ENCODE results near the gene PHF21A.
A peak's percentile ranks its signal among the peaks of the same experiment; 100 is the strongest.
"Not testable (repeated sequence)": the region's sequence is repeated elsewhere in the genome, so short reads cannot be mapped to it uniquely, and the experiment has no call there.

PHF21A gene

GRCh38 chr11:45902452-45903380, 218.5 kb downstream of the PHF21A start:
- no peaks in the 10 kb centered on the region for H3K36me3 ChIP-seq (ENCODE audit: insufficient read depth, low read length)
- no peaks in the 10 kb centered on the region for H3K9me3 ChIP-seq (ENCODE audit: low read length)
- no peaks in the 10 kb centered on the region for H3F3A ChIP-seq (ENCODE audit: insufficient read depth, low read length)
- no peak overlapping the region for H3K27ac ChIP-seq (ENCODE audit: low read depth, low read length, poor library complexity, severe bottlenecking)
- H3K79me2 ChIP-seq (ENCODE audit: insufficient read depth, low read length), result no peaks in the 10 kb centered on the region
- H3K9me2 ChIP-seq (ENCODE audit: low read depth, low read length), result no peaks in the 10 kb centered on the region
- no peak overlapping the region for H3K4me3 ChIP-seq (ENCODE audit: low read depth, low read length, poor library complexity, severe bottlenecking)
- no peak for TF ChIP-seq CTCF (IDR thresholded peaks at IDR 0.05; ENCODE audit: low read length)
- TF ChIP-seq EZH2 (IDR thresholded peaks at IDR 0.05; ENCODE audit: borderline replicate concordance, low read length), result no peak
- H4K20me1 ChIP-seq (ENCODE audit: insufficient read depth, low read length), result no peaks in the 10 kb centered on the region
- no peak overlapping the region for H3K9ac ChIP-seq (ENCODE audit: low read length)
- H2AFZ ChIP-seq (ENCODE audit: low read length), result no peak overlapping the region
- H3K27me3 ChIP-seq (ENCODE audit: insufficient read depth, low read length), result peaks cover 4% of the 10 kb centered on the region; the same call in 1 of the 2 replicates
- peaks cover 12% of the 10 kb centered on the region for H3K4me1 ChIP-seq (ENCODE audit: insufficient read depth, low read length, severe bottlenecking)
- no peak overlapping the region; the same call in 1 of the 2 replicates for H3K4me2 ChIP-seq (ENCODE audit: low read length)

- no peaks in the 10 kb centered on the region for H3F3A ChIP-seq (ENCODE audit: insufficient read depth, low read length)
- H3K4me2 ChIP-seq (ENCODE audit: low read length), result no peak overlapping the region
- H3K36me3 ChIP-seq (ENCODE audit: insufficient read depth, low read length), result no peaks in the 10 kb centered on the region
- no peaks in the 10 kb centered on the region for H3K9me3 ChIP-seq (ENCODE audit: low read length)
- no peaks in the 10 kb centered on the region for H4K20me1 ChIP-seq (ENCODE audit: insufficient read depth, low read length)
- no peak overlapping the region for H3K4me3 ChIP-seq (ENCODE audit: low read depth, low read length, poor library complexity, severe bottlenecking)
- H3K9ac ChIP-seq (ENCODE audit: low read length), result no peak overlapping the region
- H3K79me2 ChIP-seq (ENCODE audit: insufficient read depth, low read length), result no peaks in the 10 kb centered on the region
- no peak for TF ChIP-seq CTCF (IDR thresholded peaks at IDR 0.05; ENCODE audit: low read length)
- TF ChIP-seq EZH2 (IDR thresholded peaks at IDR 0.05; ENCODE audit: borderline replicate concordance, low read length), result no peak
- H3K27me3 ChIP-seq (ENCODE audit: insufficient read depth, low read length), result peaks cover 4% of the 10 kb centered on the region; the same call in 1 of the 2 replicates
- peaks cover 12% of the 10 kb centered on the region for H3K4me1 ChIP-seq (ENCODE audit: insufficient read depth, low read length, severe bottlenecking)
- no peaks in the 10 kb centered on the region for H3K9me2 ChIP-seq (ENCODE audit: low read depth, low read length)
- H2AFZ ChIP-seq (ENCODE audit: low read length), result no peak overlapping the region
- H3K27ac ChIP-seq (ENCODE audit: low read depth, low read length, poor library complexity, severe bottlenecking), result no peak overlapping the region
These were observed 219.6 kb downstream of the PHF21A start for GRCh38 chr11:45901626-45902025.

- Histone ChIP-seq H3K4me2 (ENCODE audit: low read length) (no peak overlapping the region), H3K9ac (ENCODE audit: low read length) (no peak overlapping the region), H2AFZ (ENCODE audit: low read length) (no peak overlapping the region), H3K36me3 (ENCODE audit: insufficient read depth, low read length) (no peaks in the 10 kb centered on the region), H3K27me3 (ENCODE audit: insufficient read depth, low read length) (peaks cover 4% of the 10 kb centered on the region; the same call in 1 of the 2 replicates), H3K4me3 (ENCODE audit: low read depth, low read length, poor library complexity, severe bottlenecking) (no peak overlapping the region), H4K20me1 (ENCODE audit: insufficient read depth, low read length) (no peaks in the 10 kb centered on the region), H3F3A (ENCODE audit: insufficient read depth, low read length) (no peaks in the 10 kb centered on the region), H3K27ac (ENCODE audit: low read depth, low read length, poor library complexity, severe bottlenecking) (no peak overlapping the region), H3K79me2 (ENCODE audit: insufficient read depth, low read length) (no peaks in the 10 kb centered on the region), H3K9me2 (ENCODE audit: low read depth, low read length) (no peaks in the 10 kb centered on the region), H3K4me1 (ENCODE audit: insufficient read depth, low read length, severe bottlenecking) (peaks cover 12% of the 10 kb centered on the region), H3K9me3 (ENCODE audit: low read length) (no peaks in the 10 kb centered on the region)
- TF ChIP-seq CTCF (IDR thresholded peaks at IDR 0.05; ENCODE audit: low read length) (no peak), EZH2 (IDR thresholded peaks at IDR 0.05; ENCODE audit: borderline replicate concordance, low read length) (no peak)
These were observed 220.2 kb downstream of the PHF21A start for GRCh38 chr11:45900916-45901617.

- peak overlapping the region; percentile 62 for H3K4me2 ChIP-seq (ENCODE audit: low read length)
These were observed 221.0 kb downstream of the PHF21A start for GRCh38 chr11:45900175-45900800.

More at GRCh38 chr11:45900175-45900800, 221.0 kb downstream of the PHF21A start:
- H3K27me3 ChIP-seq (ENCODE audit: insufficient read depth, low read length); H3K9me2 ChIP-seq (ENCODE audit: low read depth, low read length); H3K9ac ChIP-seq (ENCODE audit: low read length); H3K27ac ChIP-seq (ENCODE audit: low read depth, low read length, poor library complexity, severe bottlenecking); H3K9me3 ChIP-seq (ENCODE audit: low read length); H3F3A ChIP-seq (ENCODE audit: insufficient read depth, low read length); H2AFZ ChIP-seq (ENCODE audit: low read length); H3K79me2 ChIP-seq (ENCODE audit: insufficient read depth, low read length); H3K36me3 ChIP-seq (ENCODE audit: insufficient read depth, low read length); H4K20me1 ChIP-seq (ENCODE audit: insufficient read depth, low read length): not testable (repeated sequence)
- Histone ChIP-seq H3K4me3 (ENCODE audit: low read depth, low read length, poor library complexity, severe bottlenecking) (peak overlapping the region; percentile 54), H3K4me1 (ENCODE audit: insufficient read depth, low read length, severe bottlenecking) (peaks cover 12% of the 10 kb centered on the region)

Data from OCI-LY1 (cell line).